ENCODE data around the gene FHAD1. TPM values are rescaled to one million over a fixed set of nuclear protein-coding genes. Genes with fewer than 3 reads are reported as not detected.

Gene FHAD1
- total RNA-seq, 1 experiment from 2014 or later: 3.5 TPM

DNA sequence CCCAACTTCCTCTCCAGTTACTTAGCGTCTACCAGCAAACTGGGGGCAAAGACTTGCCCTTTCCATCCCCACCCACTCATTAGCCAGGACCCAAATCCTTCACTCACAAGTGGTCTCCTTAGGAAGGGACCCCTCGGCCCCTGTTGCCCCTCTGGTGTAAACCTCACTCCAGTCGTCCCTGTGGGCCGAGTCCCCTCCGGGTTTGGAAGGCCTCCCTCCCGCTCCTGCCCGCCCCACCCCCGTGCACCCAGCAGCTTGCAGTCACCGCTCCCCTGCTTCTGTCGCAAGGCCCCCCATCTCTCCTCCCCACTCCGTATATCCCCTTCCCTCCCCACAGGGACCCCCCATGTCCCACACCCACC lies 163.8 kb downstream of the FHAD1 start:
- CTCF ChIA-PET: interaction anchor here (1.1 kb wide), 1 partner anchor 88 kb away, joined by 4 read pairs; no protein-coding TSS in a partner anchor
- intact Hi-C loops (cut with micrococcal nuclease): no loop called here

DNA sequence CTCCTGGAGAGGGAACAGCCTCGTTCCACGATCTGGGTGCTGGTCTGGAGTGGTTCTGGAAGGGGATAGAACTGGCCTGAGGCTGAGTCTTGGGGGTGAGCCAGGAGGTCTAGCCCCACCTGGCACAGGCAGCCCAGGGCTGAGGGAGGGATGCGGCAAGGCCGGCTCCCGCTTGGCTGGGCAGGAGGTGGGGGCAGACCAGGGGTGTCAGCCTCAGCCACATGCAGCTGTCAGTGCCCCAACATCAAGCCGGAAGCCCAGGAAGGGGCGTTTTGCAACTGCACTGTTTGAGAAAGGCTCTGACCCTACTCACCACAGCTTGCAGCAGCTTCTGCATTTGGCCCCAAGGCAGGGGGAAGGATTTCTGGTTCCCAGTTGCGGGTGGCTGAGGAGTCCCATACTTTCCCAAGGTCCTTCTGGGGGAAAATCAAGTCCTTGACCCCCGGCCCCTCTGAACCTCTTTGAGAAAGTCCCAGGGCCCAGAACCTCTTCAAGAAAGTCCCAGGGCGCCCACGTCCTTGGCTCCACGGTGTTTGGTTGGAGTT lies 164.6 kb downstream of the FHAD1 start:
- peak overlapping the region; percentile 87 to 94 for H3K4me3 ChIP-seq (replicated peaks in 1 of 2; ENCODE audit: low read depth in 1 of 2, low read length in 2 of 2)
- TF ChIP-seq POLR2A (IDR thresholded peaks at IDR 0.05; ENCODE audit: borderline replicate concordance, extremely low read depth, insufficient read depth, insufficient read length) (no peak), CEBPB (IDR thresholded peaks at IDR 0.05; ENCODE audit: low read depth) (no peak), FOSL1 (IDR thresholded peaks at IDR 0.05; ENCODE audit: low read depth) (no peak), SP1 (IDR thresholded peaks at IDR 0.05; ENCODE audit: low read depth) (no peak), EGR1 (IDR thresholded peaks at IDR 0.05; ENCODE audit: low read depth) (no peak), EZH2 (IDR thresholded peaks at IDR 0.05) (no peak), POLR2AphosphoS5 (IDR thresholded peaks at IDR 0.05; ENCODE audit: low read depth, low read length) (no peak)
- TF ChIP-seq, protein P1, sequence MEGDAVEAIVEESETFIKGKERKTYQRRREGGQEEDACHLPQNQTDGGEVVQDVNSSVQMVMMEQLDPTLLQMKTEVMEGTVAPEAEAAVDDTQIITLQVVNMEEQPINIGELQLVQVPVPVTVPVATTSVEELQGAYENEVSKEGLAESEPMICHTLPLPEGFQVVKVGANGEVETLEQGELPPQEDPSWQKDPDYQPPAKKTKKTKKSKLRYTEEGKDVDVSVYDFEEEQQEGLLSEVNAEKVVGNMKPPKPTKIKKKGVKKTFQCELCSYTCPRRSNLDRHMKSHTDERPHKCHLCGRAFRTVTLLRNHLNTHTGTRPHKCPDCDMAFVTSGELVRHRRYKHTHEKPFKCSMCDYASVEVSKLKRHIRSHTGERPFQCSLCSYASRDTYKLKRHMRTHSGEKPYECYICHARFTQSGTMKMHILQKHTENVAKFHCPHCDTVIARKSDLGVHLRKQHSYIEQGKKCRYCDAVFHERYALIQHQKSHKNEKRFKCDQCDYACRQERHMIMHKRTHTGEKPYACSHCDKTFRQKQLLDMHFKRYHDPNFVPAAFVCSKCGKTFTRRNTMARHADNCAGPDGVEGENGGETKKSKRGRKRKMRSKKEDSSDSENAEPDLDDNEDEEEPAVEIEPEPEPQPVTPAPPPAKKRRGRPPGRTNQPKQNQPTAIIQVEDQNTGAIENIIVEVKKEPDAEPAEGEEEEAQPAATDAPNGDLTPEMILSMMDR (IDR thresholded peaks at IDR 0.05 in 2 of 3, conservative IDR thresholded peaks at IDR 0.05 in 1 of 3; ENCODE audit: borderline replicate concordance in 1 of 3, insufficient read depth in 1 of 3, low read depth in 2 of 3, low read length in 2 of 3): no peak
- H2AFZ ChIP-seq (ENCODE audit: low read depth, low read length, poor library complexity, severe bottlenecking): no peak overlapping the region
- no peaks in the 10 kb centered on the region for H3K9me2 ChIP-seq (ENCODE audit: insufficient read depth)
- ATAC-seq (no peak), DNase-seq (ENCODE audit: low read depth, low spot score) (no peak)
- H4K20me1 ChIP-seq (ENCODE audit: insufficient read depth): no peaks in the 10 kb centered on the region; the same call in 1 of the 2 replicates
- peaks cover 70% of the 10 kb centered on the region for H3K79me2 ChIP-seq (ENCODE audit: insufficient read depth, low read length)
- ChIA-PET CTCF (interaction anchor here (1.1 kb wide), 1 partner anchor 88 kb away, joined by 4 read pairs; no protein-coding TSS in a partner anchor), POLR2A (no interaction called here), RAD21 (ENCODE audit: low non-redundant PET in 1 of 2, low total read pairs in 2 of 2, uncharacterized antibody in 2 of 2, unreplicated experiment in 2 of 2) (no interaction called here)
- no TSS peak for BruUV-seq (replicated peaks)
- peak overlapping the region; percentile 98 for H3K4me2 ChIP-seq (ENCODE audit: low read length)
- intact Hi-C loops (cut with micrococcal nuclease): no loop called here
- H3K4me1 ChIP-seq (ENCODE audit: control insufficient read depth in 1 of 2, insufficient read depth in 2 of 2, low read length in 2 of 2): peaks cover 13 to 74% of the 10 kb centered on the region in 2 experiments
- peaks cover 0 to 19% of the 10 kb centered on the region in 2 experiments; a peak in 1 of 4 replicates for H3K36me3 ChIP-seq (ENCODE audit: control insufficient read depth in 1 of 2, insufficient read depth in 2 of 2, low read length in 2 of 2)
- H3K27ac ChIP-seq (ENCODE audit: low read depth, low read length): no peak overlapping the region; the same call in 1 of the 2 replicates
- H3K9me3 ChIP-seq (ENCODE audit: control insufficient read depth in 1 of 2, insufficient read depth in 1 of 2, low read depth in 1 of 2, low read length in 2 of 2): no peaks in the 10 kb centered on the region
- peak overlapping the region; percentile 93 for H3K9ac ChIP-seq (ENCODE audit: low read length)
- no peaks in the 10 kb centered on the region for H3K27me3 ChIP-seq (ENCODE audit: insufficient read depth, low read length)

More for the DNA sequence above, 163.8 kb downstream of the FHAD1 start:
- Histone ChIP-seq H3K4me3 (replicated peaks in 1 of 2; ENCODE audit: low read depth in 1 of 2, low read length in 2 of 2) (peak overlapping the region; percentile 87 to 94), H3K4me1 (ENCODE audit: control insufficient read depth in 1 of 2, insufficient read depth in 2 of 2, low read length in 2 of 2) (peaks cover 5 to 66% of the 10 kb centered on the region in 2 experiments), H2AFZ (ENCODE audit: low read depth, low read length, poor library complexity, severe bottlenecking) (no peak overlapping the region), H4K20me1 (ENCODE audit: insufficient read depth) (no peaks in the 10 kb centered on the region), H3K4me2 (ENCODE audit: low read length) (peak overlapping the region; percentile 98), H3K36me3 (ENCODE audit: control insufficient read depth in 1 of 2, insufficient read depth in 2 of 2, low read length in 2 of 2) (peaks cover 0 to 14% of the 10 kb centered on the region in 2 experiments; a peak in 1 of 4 replicates), H3K9me3 (ENCODE audit: control insufficient read depth in 1 of 2, insufficient read depth in 1 of 2, low read depth in 1 of 2, low read length in 2 of 2) (no peaks in the 10 kb centered on the region), H3K27ac (ENCODE audit: low read depth, low read length) (peak overlapping the region; percentile 66; the same call in 1 of the 2 replicates), H3K79me2 (ENCODE audit: insufficient read depth, low read length) (peaks cover 62% of the 10 kb centered on the region), H3K9ac (ENCODE audit: low read length) (peak overlapping the region; percentile 93), H3K27me3 (ENCODE audit: insufficient read depth, low read length) (no peaks in the 10 kb centered on the region), H3K9me2 (ENCODE audit: insufficient read depth) (no peaks in the 10 kb centered on the region)
- ChIA-PET RAD21 (ENCODE audit: low non-redundant PET in 1 of 2, low total read pairs in 2 of 2, uncharacterized antibody in 2 of 2, unreplicated experiment in 2 of 2) (no interaction called here), POLR2A (no interaction called here)
- no peak for DNase-seq (ENCODE audit: low read depth, low spot score)
- BruUV-seq (replicated peaks): no TSS peak
- TF ChIP-seq, protein P2, sequence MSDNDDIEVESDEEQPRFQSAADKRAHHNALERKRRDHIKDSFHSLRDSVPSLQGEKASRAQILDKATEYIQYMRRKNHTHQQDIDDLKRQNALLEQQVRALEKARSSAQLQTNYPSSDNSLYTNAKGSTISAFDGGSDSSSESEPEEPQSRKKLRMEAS (IDR thresholded peaks at IDR 0.05): no peak
- TF ChIP-seq JUND (IDR thresholded peaks at IDR 0.05): no peak
- TF ChIP-seq POLR2AphosphoS5 (IDR thresholded peaks at IDR 0.05; ENCODE audit: low read depth, low read length): no peak
- TF ChIP-seq POLR2A (IDR thresholded peaks at IDR 0.05; ENCODE audit: borderline replicate concordance, extremely low read depth, insufficient read depth, insufficient read length): no peak
- TF ChIP-seq, protein P3, sequence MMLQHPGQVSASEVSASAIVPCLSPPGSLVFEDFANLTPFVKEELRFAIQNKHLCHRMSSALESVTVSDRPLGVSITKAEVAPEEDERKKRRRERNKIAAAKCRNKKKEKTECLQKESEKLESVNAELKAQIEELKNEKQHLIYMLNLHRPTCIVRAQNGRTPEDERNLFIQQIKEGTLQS (IDR thresholded peaks at IDR 0.05): no peak
- TF ChIP-seq ZNF274 (IDR thresholded peaks at IDR 0.05; ENCODE audit: low read depth, low read length): no peak
- no peak for TF ChIP-seq RAD21 (IDR thresholded peaks at IDR 0.05; ENCODE audit: low read depth)
- no peak for TF ChIP-seq SIN3A (IDR thresholded peaks at IDR 0.05; ENCODE audit: low read depth)
- TF ChIP-seq YY1 (IDR thresholded peaks at IDR 0.05; ENCODE audit: extremely low read depth, insufficient replicate concordance, low read depth, low read length): no peak
- no peak for ATAC-seq

Data from HCT116 (cell line).